IPS-20b (cell line): ENCODE data around the gene MAGI2.
"Not testable (repeated sequence)": the region's sequence is repeated elsewhere in the genome, so short reads cannot be mapped to it uniquely, and the experiment has no call there.

Source experiments
- H3K27ac ChIP-seq: one replicate; pipeline ENCODE4 v1.5.1; 2013; ENCODE audit warnings: low read length
- H3K27me3 ChIP-seq: 2 replicates; pipeline ENCODE4 v1.6.1; 2013; ENCODE audit warnings: mild to moderate bottlenecking, low read length, inconsistent platforms; ENCODE audit not compliant: insufficient read depth
- H3K36me3 ChIP-seq: 2 replicates; pipeline ENCODE4 v1.6.1; 2013; ENCODE audit warnings: low read depth, mild to moderate bottlenecking, inconsistent platforms, low read length, moderate library complexity; ENCODE audit not compliant: insufficient read depth
- H3K4me1 ChIP-seq: 2 replicates; pipeline ENCODE4 v1.6.1; 2013; ENCODE audit warnings: mild to moderate bottlenecking, control low read depth, inconsistent platforms, low read length, moderate library complexity; ENCODE audit not compliant: insufficient read depth
- H3K4me3 ChIP-seq: 2 replicates; pipeline ENCODE4 v1.5.1; 2013; ENCODE audit warnings: mild to moderate bottlenecking, low read length, inconsistent platforms
- H3K9ac ChIP-seq: 2 replicates; pipeline ENCODE4 v1.6.1; 2013; ENCODE audit warnings: low read depth, mild to moderate bottlenecking, inconsistent platforms, low read length, moderate library complexity
- H3K9me3 ChIP-seq: 2 replicates; pipeline ENCODE4 v1.6.1; 2013; ENCODE audit warnings: mild to moderate bottlenecking, low read depth, low read length, inconsistent platforms; ENCODE audit not compliant: insufficient read depth

MAGI2 gene

DNA sequence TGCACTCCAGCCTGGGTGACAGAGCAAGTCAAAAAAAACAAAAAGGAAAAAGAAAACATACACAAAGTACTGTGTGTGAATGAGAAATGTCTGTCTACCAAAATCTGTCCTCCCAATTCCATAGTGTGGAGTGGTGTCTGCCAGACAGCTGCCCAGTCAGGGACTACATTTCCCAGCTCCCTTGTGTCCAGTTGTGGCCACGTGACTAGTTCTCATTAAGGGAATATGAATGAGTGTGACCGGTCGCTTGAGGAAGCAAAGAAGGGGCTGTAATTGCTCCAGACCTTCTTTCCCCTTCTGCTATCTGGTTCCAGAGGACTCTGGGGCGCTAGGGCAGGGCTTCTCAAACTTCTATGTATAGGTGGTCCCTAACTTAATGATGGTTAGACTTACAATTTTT, 1450.8 kb downstream of the MAGI2 start:
- no peak overlapping the region for H3K4me3 ChIP-seq
- no peaks in the 10 kb centered on the region for H3K4me1 ChIP-seq
- H3K9me3 ChIP-seq = no peaks in the 10 kb centered on the region
- H3K9ac ChIP-seq = no peak overlapping the region
- H3K36me3 ChIP-seq = no peaks in the 10 kb centered on the region
- H3K27me3 ChIP-seq = no peaks in the 10 kb centered on the region
- H3K27ac ChIP-seq = no peak overlapping the region

- H3K27ac ChIP-seq = no peak overlapping the region
- H3K36me3 ChIP-seq = no peaks in the 10 kb centered on the region
- H3K4me1 ChIP-seq = no peaks in the 10 kb centered on the region
- no peak overlapping the region for H3K4me3 ChIP-seq
- no peaks in the 10 kb centered on the region for H3K27me3 ChIP-seq
- H3K9me3 ChIP-seq = no peaks in the 10 kb centered on the region
- no peak overlapping the region for H3K9ac ChIP-seq
These were observed 1451.4 kb downstream of the MAGI2 start for GRCh38 chr7:78002021-78002420.

DNA sequence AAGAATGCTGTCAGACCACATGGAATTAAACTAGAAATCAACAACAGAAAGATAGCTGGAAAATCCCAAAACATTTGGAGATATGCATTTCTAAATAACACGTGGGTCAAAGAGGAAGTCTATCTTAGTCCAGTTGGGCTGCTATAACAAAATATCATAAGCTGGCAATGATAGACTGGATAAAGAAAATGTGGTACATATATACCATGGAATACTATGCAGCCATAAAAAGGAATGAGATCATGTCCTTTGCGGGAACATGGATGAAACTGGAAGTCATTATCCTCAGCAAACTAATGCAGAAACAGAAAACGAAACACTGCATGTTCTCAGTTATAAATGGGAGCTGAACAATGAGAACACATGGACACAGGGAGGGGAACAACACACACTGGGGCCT, 1454.3 kb downstream of the MAGI2 start:
- H3K27ac ChIP-seq, H3K9me3 ChIP-seq, H3K4me1 ChIP-seq, H3K4me3 ChIP-seq, H3K27me3 ChIP-seq, H3K36me3 ChIP-seq, H3K9ac ChIP-seq: not testable (repeated sequence)

GRCh38 chr7:77995717-77996116, 1457.8 kb downstream of the MAGI2 start:
- Histone ChIP-seq H3K36me3 (no peaks in the 10 kb centered on the region), H3K27ac (no peak overlapping the region), H3K4me3 (no peak overlapping the region), H3K27me3 (no peaks in the 10 kb centered on the region), H3K4me1 (no peaks in the 10 kb centered on the region), H3K9me3 (no peaks in the 10 kb centered on the region), H3K9ac (no peak overlapping the region)

DNA sequence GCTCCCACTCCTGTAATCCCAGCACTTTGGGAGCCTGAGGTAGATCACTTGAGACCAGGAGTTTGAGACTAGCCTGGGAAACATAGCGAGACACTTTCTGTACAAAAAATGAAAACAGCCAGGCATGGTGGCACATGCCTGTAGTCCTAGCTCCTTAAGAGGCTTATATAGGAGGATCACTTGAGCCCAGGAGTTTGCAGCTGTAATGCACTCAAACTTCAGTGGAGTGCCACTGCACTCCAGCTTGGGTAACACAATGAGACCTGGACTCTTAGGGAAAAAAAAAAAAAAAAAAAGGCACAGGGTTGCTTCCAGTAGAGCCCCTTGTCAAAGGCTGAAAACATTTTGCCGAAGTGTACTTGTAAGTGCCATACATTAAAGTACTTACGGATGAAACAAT, 1459.6 kb downstream of the MAGI2 start:
- Histone ChIP-seq H3K4me1 (no peaks in the 10 kb centered on the region; the same call in 1 of the 2 replicates), H3K9me3 (no peaks in the 10 kb centered on the region), H3K9ac (no peak overlapping the region), H3K27ac (no peak overlapping the region), H3K4me3 (no peak overlapping the region), H3K36me3 (no peaks in the 10 kb centered on the region), H3K27me3 (no peaks in the 10 kb centered on the region)

DNA sequence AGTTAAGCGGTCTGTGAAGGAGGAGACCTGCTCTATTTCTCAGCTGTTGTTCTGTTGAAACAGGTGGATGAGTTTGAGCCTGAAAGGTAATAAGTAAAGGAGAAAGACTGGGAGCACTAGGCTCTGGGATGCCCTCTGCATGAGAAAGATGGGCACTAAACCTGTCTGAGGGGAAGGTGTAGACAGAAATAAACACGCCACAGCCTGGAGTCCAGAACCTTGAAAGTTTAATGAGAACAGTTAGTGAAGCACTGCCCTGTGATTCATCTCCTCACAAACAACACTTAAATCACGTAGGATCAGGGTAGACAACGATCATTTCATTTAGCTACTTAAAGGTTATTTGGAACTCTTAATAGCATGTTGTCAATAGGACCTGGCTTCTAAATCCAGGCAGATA, 1461.8 kb downstream of the MAGI2 start:
- Histone ChIP-seq H3K9me3 (no peaks in the 10 kb centered on the region), H3K27ac (no peak overlapping the region), H3K27me3 (no peaks in the 10 kb centered on the region), H3K36me3 (no peaks in the 10 kb centered on the region), H3K4me3 (no peak overlapping the region), H3K4me1 (no peaks in the 10 kb centered on the region; the same call in 1 of the 2 replicates), H3K9ac (no peak overlapping the region)

DNA sequence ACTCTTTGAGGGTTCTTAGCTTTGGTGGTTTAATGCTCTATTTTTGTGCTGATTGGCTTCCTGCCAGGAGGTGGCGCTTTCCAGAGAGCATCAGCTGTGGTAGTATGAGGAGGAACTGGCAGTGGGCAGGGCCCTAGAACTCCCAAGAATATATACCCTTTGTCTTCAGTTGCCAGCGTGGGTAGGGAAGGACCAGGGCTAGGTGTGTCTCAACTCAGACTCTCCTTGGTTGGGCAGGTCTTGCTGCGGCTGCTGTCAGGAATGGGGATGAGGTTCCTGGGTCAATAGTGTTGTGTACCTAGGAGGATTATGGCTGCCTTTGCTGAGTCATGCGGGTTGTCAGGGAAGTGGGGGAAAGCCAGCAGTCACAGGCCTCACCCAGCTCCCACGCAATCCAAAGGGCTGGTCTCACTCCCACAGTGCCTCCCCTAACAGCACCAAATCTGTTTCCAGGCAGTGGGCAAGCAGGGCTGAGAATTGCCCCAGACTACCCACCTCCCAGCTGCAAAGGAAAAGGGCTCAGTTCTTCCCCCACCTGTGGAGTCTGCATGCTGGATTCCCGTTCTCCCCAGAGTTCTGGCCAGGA, 1463.4 kb downstream of the MAGI2 start:
- Histone ChIP-seq H3K9me3 (no peaks in the 10 kb centered on the region), H3K27me3 (no peaks in the 10 kb centered on the region), H3K4me1 (no peaks in the 10 kb centered on the region; the same call in 1 of the 2 replicates), H3K27ac (no peak overlapping the region), H3K36me3 (no peaks in the 10 kb centered on the region), H3K4me3 (no peak overlapping the region), H3K9ac (no peak overlapping the region; the same call in 1 of the 2 replicates)

DNA sequence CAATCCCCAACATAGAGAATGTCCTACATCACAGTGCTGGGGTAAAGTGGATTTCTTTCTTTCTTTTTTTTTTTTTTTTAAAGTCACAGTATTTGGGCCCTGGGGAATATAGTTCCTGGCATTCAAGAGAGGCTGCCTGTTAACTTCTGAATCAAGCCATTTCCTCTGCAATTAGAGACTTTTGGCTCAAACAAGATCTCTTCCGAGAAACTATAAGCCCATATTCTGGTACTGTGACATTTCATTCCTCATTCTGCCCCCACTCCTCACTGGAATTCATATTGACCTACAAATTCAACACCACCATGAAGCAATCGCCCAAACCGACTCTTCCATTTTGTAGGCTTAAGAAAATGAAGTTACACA, 1467.5 kb downstream of the MAGI2 start:
- Histone ChIP-seq H3K9ac (no peak overlapping the region), H3K4me3 (no peak overlapping the region)

GRCh38 chr7:77985232-77985973, 1468.1 kb downstream of the MAGI2 start:
- no peaks in the 10 kb centered on the region for H3K9me3 ChIP-seq
- H3K36me3 ChIP-seq = no peaks in the 10 kb centered on the region
- H3K4me3 ChIP-seq = no peak overlapping the region
- H3K4me1 ChIP-seq = no peaks in the 10 kb centered on the region; the same call in 1 of the 2 replicates
- no peak overlapping the region for H3K9ac ChIP-seq
- H3K27me3 ChIP-seq = no peaks in the 10 kb centered on the region
- no peak overlapping the region for H3K27ac ChIP-seq

More for the DNA sequence above, 1467.5 kb downstream of the MAGI2 start:
- Histone ChIP-seq H3K36me3 (no peaks in the 10 kb centered on the region), H3K27me3 (no peaks in the 10 kb centered on the region), H3K4me1 (no peaks in the 10 kb centered on the region; the same call in 1 of the 2 replicates), H3K9me3 (no peaks in the 10 kb centered on the region), H3K27ac (no peak overlapping the region)

GRCh38 chr7:77983973-77984372, 1469.5 kb downstream of the MAGI2 start:
- H3K27ac ChIP-seq = no peak overlapping the region
- H3K9ac ChIP-seq = no peak overlapping the region
- no peaks in the 10 kb centered on the region for H3K36me3 ChIP-seq
- no peaks in the 10 kb centered on the region for H3K9me3 ChIP-seq
- no peak overlapping the region for H3K4me3 ChIP-seq
- H3K4me1 ChIP-seq = no peaks in the 10 kb centered on the region
- H3K27me3 ChIP-seq = no peaks in the 10 kb centered on the region

- Histone ChIP-seq H3K4me3 (no peak overlapping the region), H3K4me1 (no peaks in the 10 kb centered on the region), H3K27me3 (no peaks in the 10 kb centered on the region), H3K27ac (no peak overlapping the region), H3K36me3 (no peaks in the 10 kb centered on the region), H3K9me3 (no peaks in the 10 kb centered on the region), H3K9ac (no peak overlapping the region)
These were observed 1470.4 kb downstream of the MAGI2 start for GRCh38 chr7:77982926-77983550.
